Measurements from ENCODE around the gene TMEM220. TPM values are rescaled to one million over a fixed set of nuclear protein-coding genes. Genes with fewer than 3 reads are reported as not detected.
A peak's percentile ranks its signal among the peaks of the same experiment; 100 is the strongest.

The TMEM220 gene
- total and polyA plus RNA-seq, 9 of the 15 experiments (the other 6 are each of a cell fraction or from before 2014, with no cell fraction given): not detected

DNA sequence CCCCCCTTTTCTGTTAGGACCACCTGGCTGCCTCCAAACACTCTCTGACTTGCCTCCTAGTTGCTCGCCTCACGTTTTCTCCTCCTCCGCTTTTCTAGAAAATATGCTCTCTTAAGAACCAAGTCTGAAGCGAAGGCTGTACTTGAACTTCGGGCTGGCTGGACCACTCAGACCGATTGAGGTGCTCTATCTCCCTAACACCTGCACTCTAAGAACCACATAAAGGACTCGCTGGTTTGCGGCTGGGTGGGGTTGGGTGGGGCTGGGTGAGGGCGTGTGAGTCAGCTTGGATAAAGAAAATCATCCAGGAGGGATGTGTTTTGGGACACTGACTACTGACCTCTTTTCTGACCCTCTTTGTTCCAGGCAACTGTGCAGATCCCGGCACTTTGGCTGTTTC is 22.9 kb upstream of the TMEM220 start:
- Histone ChIP-seq H3K4me3 (no peak overlapping the region), H4K20me1 (replicated peaks; ENCODE audit: control insufficient read depth, insufficient read depth, low read length) (peaks cover 6% of the 10 kb centered on the region; the same call in 1 of the 2 replicates), H2AFZ (ENCODE audit: low read depth, low read length) (no peak overlapping the region), H3K27ac (ENCODE audit: extremely low read depth, low read depth, low read length) (no peak overlapping the region), H3K4me2 (ENCODE audit: insufficient read depth, low read length) (no peak overlapping the region), H3K27me3 (ENCODE audit: control insufficient read depth in 2 of 2, insufficient read depth in 2 of 2, low read length in 2 of 2) (peaks cover under 1 to 13% of the 10 kb centered on the region in 2 experiments; a peak in 3 of 5 replicates), H3K9me1 (ENCODE audit: control insufficient read depth, insufficient read depth, low read length) (no peaks in the 10 kb centered on the region), H3K9ac (ENCODE audit: insufficient read depth in 1 of 2, low read depth in 2 of 2, low read length in 2 of 2) (no peak overlapping the region), H3K36me3 (ENCODE audit: control insufficient read depth, insufficient read depth, low read length) (no peaks in the 10 kb centered on the region), H3K9me3 (replicated peaks; ENCODE audit: control insufficient read depth, insufficient read depth, low read depth, low read length) (no peaks in the 10 kb centered on the region), H3K4me1 (replicated peaks in 1 of 2; ENCODE audit: control insufficient read depth in 2 of 2, insufficient read depth in 2 of 2, low read length in 2 of 2) (no peaks in the 10 kb centered on the region), H3K79me2 (ENCODE audit: control insufficient read depth, insufficient read depth, low read length) (no peaks in the 10 kb centered on the region)
- CTCF ChIA-PET (ENCODE audit: low intra/inter-chr PET ratio): no interaction called here
- ATAC-seq (no peak), FAIRE-seq (no peak), DNase-seq (ENCODE audit: extremely low read depth in 1 of 4, low spot score in 3 of 4) (peak in 1 of 4 experiments; percentile 8)
- POLR2A ChIA-PET: no interaction called here
- WGBS (ENCODE audit: insufficient coverage, low coverage, missing lambda C conversion rate): 0% methylated on average over 8 of the region's 10 CpGs
- intact Hi-C loops (cut with micrococcal nuclease): no loop called here
- no TSS peak for BruUV-seq (replicated peaks)
- TF ChIP-seq MEF2D (tag; conservative IDR thresholded peaks at IDR 0.05; ENCODE audit: low read depth) (no peak), ZBTB11 (CRISPR knock-in tag; IDR thresholded peaks at IDR 0.05) (no peak), NBN (IDR thresholded peaks at IDR 0.05; ENCODE audit: low read depth) (no peak), RAD21 (CRISPR knock-in tag; conservative IDR thresholded peaks at IDR 0.05 in 1 of 2, IDR thresholded peaks at IDR 0.05 in 1 of 2) (no peak)
- TF ChIP-seq, protein P1, sequence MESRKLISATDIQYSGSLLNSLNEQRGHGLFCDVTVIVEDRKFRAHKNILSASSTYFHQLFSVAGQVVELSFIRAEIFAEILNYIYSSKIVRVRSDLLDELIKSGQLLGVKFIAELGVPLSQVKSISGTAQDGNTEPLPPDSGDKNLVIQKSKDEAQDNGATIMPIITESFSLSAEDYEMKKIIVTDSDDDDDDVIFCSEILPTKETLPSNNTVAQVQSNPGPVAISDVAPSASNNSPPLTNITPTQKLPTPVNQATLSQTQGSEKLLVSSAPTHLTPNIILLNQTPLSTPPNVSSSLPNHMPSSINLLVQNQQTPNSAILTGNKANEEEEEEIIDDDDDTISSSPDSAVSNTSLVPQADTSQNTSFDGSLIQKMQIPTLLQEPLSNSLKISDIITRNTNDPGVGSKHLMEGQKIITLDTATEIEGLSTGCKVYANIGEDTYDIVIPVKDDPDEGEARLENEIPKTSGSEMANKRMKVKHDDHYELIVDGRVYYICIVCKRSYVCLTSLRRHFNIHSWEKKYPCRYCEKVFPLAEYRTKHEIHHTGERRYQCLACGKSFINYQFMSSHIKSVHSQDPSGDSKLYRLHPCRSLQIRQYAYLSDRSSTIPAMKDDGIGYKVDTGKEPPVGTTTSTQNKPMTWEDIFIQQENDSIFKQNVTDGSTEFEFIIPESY (CRISPR knock-in tag; IDR thresholded peaks at IDR 0.05): no peak
- TF ChIP-seq, protein P2, sequence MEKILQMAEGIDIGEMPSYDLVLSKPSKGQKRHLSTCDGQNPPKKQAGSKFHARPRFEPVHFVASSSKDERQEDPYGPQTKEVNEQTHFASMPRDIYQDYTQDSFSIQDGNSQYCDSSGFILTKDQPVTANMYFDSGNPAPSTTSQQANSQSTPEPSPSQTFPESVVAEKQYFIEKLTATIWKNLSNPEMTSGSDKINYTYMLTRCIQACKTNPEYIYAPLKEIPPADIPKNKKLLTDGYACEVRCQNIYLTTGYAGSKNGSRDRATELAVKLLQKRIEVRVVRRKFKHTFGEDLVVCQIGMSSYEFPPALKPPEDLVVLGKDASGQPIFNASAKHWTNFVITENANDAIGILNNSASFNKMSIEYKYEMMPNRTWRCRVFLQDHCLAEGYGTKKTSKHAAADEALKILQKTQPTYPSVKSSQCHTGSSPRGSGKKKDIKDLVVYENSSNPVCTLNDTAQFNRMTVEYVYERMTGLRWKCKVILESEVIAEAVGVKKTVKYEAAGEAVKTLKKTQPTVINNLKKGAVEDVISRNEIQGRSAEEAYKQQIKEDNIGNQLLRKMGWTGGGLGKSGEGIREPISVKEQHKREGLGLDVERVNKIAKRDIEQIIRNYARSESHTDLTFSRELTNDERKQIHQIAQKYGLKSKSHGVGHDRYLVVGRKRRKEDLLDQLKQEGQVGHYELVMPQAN (IDR thresholded peaks at IDR 0.05; ENCODE audit: borderline replicate concordance): no peak
- in situ Hi-C loops (cut with MboI): no loop called here

Data from K562 (cell line).